GM12891 (cell line): Measurements from ENCODE around the gene DYNAP.

Experiments used
- DNase-seq: peaks from one replicate; pipeline ENCODE4 v3.0.0; 2011; ENCODE audit warnings: low spot score; ENCODE audit not compliant: insufficient read length
- FAIRE-seq: peaks from 2 replicates; lab custom pipeline; 2011; peaks lifted over from hg19 to GRCh38; lab: Jason Lieb, UNC
- PAX5 ChIP-seq: IDR thresholded peaks from 2 replicates; pipeline ENCODE4 v1.6.1; 2011; ENCODE audit warnings: low read length, moderate library complexity, mild to moderate bottlenecking; ENCODE audit not compliant: insufficient read depth, severe bottlenecking
- POLR2A ChIP-seq: IDR thresholded peaks from 2 replicates; pipeline ENCODE4 v1.6.1; 2011; ENCODE audit warnings: low read depth, low read length, control low read depth
- POLR2AphosphoS5 ChIP-seq: IDR thresholded peaks from 2 replicates; pipeline ENCODE4 v1.6.1; 2011; ENCODE audit warnings: low read depth, low read length, control low read depth
- POU2F2 ChIP-seq: IDR thresholded peaks from 2 replicates; pipeline ENCODE4 v1.6.1; 2011; ENCODE audit warnings: low read depth, mild to moderate bottlenecking, control low read depth, low read length, moderate library complexity
- SPI1 ChIP-seq: IDR thresholded peaks from 2 replicates; pipeline ENCODE4 v1.6.1; 2011; ENCODE audit warnings: low read depth, low read length, control low read depth
- TAF1 ChIP-seq: IDR thresholded peaks from 2 replicates; pipeline ENCODE4 v1.6.1; 2011; ENCODE audit warnings: low read depth, low read length, control low read depth

Gene DYNAP

GRCh38 chr18:54585743-54586142 lies 5.3 kb upstream of the DYNAP start:
- FAIRE-seq (no peak), DNase-seq (no peak)
- TF ChIP-seq POLR2AphosphoS5 (no peak), POU2F2 (no peak), POLR2A (no peak), SPI1 (no peak), PAX5 (no peak), TAF1 (no peak)

GRCh38 chr18:54604211-54604610 lies 13.2 kb downstream of the DYNAP start:
- DNase-seq (no peak), FAIRE-seq (no peak)
- no peak for TF ChIP-seq SPI1
- no peak for TF ChIP-seq TAF1
- no peak for TF ChIP-seq POLR2A
- no peak for TF ChIP-seq PAX5
- no peak for TF ChIP-seq POU2F2
- TF ChIP-seq POLR2AphosphoS5, result no peak

GRCh38 chr18:54606835-54607212 lies 15.8 kb downstream of the DYNAP start:
- DNase-seq, result no peak
- FAIRE-seq, result no peak
- no peak for TF ChIP-seq TAF1
- TF ChIP-seq PAX5, result no peak
- TF ChIP-seq POU2F2, result no peak
- TF ChIP-seq SPI1, result no peak
- no peak for TF ChIP-seq POLR2A
- TF ChIP-seq POLR2AphosphoS5, result no peak

GRCh38 chr18:54607213-54608027 lies 16.4 kb downstream of the DYNAP start:
- FAIRE-seq (peak; percentile 13), DNase-seq (no peak)
- TF ChIP-seq POLR2AphosphoS5 (no peak), TAF1 (no peak), POLR2A (no peak), PAX5 (no peak), SPI1 (no peak), POU2F2 (no peak)

- DNase-seq, result no peak
- TF ChIP-seq POU2F2 (no peak), PAX5 (no peak), TAF1 (no peak), POLR2AphosphoS5 (no peak), SPI1 (no peak), POLR2A (no peak)
- peak; percentile 16 for FAIRE-seq
Observed at GRCh38 chr18:54608028-54608642, 17.1 kb downstream of the DYNAP start.

- no peak for FAIRE-seq
- TF ChIP-seq POLR2A (no peak), POU2F2 (no peak), POLR2AphosphoS5 (no peak), PAX5 (no peak), SPI1 (no peak), TAF1 (no peak)
Observed at GRCh38 chr18:54611816-54612215, 20.8 kb downstream of the DYNAP start.

GRCh38 chr18:54612237-54612636 lies 21.2 kb downstream of the DYNAP start:
- no peak for DNase-seq
- FAIRE-seq, result no peak
- TF ChIP-seq PAX5 (no peak), SPI1 (no peak)

More at GRCh38 chr18:54611816-54612215, 20.8 kb downstream of the DYNAP start:
- no peak for DNase-seq

- no peak for TF ChIP-seq POU2F2
- no peak for DNase-seq
- FAIRE-seq, result no peak
Observed at GRCh38 chr18:54613174-54613573, 22.1 kb downstream of the DYNAP start.

GRCh38 chr18:54616220-54616848 lies 25.3 kb downstream of the DYNAP start:
- DNase-seq (no peak), FAIRE-seq (peak; percentile 28)
- no peak for TF ChIP-seq POLR2A
- TF ChIP-seq PAX5, result no peak
- no peak for TF ChIP-seq POU2F2
- no peak for TF ChIP-seq TAF1
- TF ChIP-seq SPI1, result no peak
- no peak for TF ChIP-seq POLR2AphosphoS5

GRCh38 chr18:54622084-54622483 lies 31.0 kb downstream of the DYNAP start:
- DNase-seq (no peak), FAIRE-seq (no peak)
- no peak for TF ChIP-seq POLR2A
- TF ChIP-seq TAF1, result no peak
- no peak for TF ChIP-seq PAX5
- no peak for TF ChIP-seq POU2F2
- no peak for TF ChIP-seq POLR2AphosphoS5
- no peak for TF ChIP-seq SPI1
